T1000 (cell line): ENCODE measurements around the gene ADCY2.
"Not testable (repeated sequence)": the region's sequence is repeated elsewhere in the genome, so short reads cannot be mapped to it uniquely, and the experiment has no call there.

Experiments used
- DNase-seq: peaks from one replicate; lab custom pipeline; 2025; ENCODE audit warnings: mixed read lengths; lab: John Stamatoyannopoulos, UW

Gene ADCY2

DNA sequence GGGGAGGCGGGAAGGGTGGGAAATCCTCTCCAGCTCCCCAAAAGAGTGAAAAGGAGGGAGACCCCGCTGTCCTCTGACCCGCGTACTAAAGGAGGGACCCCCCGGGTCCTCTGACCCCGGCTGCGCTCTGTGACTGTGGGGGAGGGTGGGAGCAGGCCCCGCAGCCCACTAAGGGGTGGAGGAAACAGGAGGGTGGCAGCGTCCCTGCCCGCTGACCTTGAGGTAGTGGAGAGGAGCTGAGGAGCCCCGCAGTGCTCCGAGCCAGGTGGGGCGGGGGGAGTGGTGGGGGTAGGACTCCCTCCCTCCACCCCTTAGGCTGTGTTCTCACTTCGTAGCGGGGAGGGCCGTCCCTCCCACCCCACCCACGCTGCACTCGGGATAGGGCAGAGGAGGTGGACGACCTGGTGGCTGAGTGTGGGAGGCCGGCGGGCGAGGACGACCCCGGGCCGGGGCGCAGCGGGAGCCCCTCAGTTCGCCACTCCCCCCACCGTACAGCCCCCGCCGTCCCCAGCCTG is 449 bp upstream of the ADCY2 start:
- DNase-seq = no peak

DNA sequence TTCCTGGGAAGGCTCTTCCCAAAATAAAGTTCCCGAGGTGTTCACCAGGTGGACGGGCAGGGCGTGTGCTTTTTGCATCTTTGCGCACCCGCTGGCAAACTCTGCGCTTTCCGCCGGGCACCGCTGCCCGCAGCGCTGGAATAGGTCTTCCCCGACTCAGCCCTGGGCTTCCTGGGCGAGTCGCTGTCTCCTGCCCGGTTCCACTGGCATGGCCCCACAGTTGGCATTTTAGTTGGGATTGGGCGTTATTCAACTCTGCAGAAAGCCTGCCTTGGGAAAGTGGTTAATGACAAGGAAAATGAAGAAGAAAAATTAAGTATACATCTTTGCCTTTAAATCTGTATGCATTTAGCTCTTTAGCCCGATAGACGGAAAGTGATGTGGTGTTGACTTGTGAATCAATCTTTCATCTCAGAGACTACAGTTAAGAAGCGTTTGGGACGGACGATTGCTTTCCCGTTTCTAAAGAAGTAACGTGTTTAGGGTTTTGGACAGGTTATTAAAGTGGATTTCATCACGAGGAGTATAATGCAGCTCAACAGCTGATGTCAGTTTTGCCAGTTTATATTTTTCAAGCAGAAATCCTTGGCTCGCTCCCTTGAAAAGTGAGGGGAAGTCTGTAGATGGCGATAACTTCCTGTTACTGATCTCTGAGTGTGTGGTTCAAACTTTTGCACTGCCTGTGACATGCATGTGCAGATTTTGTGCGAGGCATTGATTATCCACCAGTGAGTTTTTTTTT is 946 bp downstream of the ADCY2 start:
- no peak for DNase-seq

DNA sequence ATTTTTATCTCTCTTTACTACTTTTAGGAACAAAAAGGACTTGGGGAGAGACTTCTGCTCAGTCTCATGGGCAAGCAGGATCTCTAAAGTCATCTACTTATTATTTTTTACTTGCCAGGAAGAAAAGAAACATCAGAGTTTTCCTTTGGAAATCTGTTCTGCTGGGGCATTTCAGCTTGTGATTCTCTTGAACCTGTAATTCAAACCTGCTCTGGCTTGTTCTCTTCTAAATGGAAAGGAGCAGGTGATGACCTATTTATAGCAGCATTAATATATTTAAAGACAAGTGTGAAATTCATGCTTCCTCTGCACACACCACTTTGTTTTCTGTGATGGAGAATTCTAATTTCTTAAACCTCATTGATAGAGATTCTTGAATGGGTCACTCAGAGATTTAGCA is 2.0 kb downstream of the ADCY2 start:
- DNase-seq = no peak

DNA sequence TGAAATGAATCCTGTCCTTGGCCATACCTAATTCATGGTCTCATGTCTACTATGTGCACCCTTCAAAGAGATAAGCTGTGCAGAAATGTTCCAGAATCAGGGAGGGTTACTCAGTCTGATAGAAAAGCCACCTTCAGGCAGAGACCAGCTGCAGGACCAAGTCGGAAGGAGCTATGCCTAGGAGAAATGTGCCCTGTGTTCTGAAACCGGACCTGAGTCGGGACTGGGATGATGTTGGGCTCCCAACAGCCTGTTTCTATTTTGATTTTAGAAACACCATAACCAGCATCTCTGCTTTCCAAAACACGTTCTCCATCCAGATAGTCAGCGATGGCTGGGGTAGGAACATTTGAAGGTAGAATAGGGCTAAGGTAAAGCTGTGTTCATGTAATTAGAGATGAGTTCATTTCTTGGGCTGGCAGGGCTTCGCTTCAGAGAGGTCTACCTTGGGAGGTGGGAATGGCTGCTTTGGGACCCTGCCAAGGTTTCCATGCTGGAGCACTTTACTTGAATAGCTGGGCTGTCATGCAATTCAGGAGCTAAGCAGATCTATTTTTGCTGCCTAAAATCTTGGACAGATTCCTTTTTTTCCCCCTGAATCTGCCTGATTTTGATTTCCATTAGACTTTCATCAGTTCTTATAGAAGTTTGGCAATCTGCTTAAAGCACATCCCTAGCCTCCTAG is 2.8 kb downstream of the ADCY2 start:
- no peak for DNase-seq

DNA sequence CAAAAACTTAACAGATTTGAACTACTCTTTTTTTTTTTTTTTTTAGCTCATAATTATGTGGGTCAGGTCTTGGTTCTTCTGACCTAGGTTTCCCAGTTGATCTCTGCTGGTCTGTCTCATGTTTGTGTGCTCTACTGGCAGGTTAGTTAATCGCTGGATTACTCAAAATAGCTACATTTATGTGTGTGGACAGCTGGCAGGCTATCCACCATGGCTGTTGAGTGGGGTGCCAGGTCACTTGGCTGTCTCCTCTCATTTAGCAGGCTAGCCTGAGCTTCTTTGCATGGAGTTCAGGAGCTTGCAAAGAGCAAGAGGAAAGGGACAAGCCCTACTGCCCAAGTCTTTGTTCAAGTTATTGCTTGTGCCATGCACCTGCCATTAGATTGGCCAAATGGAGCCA is 9.3 kb downstream of the ADCY2 start:
- no peak for DNase-seq

DNA sequence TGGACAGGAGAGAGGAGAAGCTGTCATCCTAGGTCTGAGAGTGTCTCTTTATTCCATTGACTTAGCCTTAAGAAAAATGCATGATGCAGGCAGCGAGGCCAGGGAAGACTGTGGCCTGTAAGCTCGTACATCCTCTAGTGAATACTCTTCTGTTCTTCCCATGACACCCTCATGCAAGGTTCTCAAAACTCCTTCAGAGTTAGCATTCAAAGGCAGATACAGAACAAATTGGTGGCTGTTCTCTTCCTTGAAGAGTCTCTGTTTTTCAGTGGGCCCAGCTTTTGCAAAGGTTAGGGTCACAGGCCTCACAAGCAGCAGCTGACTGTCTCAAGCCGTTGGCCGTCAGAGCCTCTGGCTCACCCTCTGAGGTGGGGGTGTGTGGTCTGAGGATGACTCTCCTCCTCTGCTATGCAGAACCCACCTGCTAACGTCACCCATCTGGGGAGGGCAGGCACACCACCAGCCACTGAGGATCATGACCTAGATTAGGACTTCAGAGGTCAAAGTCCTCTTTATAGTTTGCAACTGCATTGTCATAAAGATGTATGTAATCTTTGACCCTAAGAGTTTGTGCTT is 15.1 kb downstream of the ADCY2 start:
- DNase-seq = no peak

DNA sequence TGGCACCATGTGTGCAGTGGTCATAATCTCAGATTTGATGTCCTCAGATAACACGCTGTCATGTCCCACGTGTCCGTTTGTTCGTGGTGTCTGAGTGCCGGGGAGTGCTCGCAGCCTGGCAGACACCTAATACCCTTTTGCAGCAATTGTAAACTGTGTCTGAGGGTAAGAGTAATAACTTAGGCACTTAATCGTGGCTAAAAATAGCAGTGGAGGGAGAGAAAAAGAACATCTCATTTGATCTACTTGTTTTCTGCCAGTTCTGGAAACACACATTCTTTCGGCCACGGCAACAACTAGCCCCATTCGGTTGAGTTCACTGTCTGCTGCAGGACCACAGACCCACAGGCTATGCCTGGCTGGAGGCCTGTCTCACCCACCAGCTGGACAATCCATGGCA is 16.5 kb downstream of the ADCY2 start:
- DNase-seq = no peak

DNA sequence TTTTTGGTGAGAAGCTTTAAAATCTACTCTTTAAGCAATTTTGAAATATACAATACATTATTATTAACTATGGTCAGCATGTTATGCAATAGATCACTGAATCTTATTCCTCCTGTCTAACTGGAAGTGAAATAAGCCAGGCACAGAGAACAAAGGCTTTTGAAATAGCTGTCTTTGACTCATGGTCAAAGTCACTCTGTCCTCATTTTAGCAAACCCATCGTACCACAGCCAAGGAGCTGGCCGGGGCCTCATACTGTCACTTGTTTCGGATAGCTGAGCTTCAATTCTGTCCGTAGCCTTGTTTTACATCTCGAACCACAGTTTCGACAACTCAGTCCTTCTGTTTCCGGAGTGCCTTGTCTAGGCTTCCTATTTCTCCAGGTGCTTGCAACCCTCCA is 19.2 kb downstream of the ADCY2 start:
- DNase-seq = no peak

DNA sequence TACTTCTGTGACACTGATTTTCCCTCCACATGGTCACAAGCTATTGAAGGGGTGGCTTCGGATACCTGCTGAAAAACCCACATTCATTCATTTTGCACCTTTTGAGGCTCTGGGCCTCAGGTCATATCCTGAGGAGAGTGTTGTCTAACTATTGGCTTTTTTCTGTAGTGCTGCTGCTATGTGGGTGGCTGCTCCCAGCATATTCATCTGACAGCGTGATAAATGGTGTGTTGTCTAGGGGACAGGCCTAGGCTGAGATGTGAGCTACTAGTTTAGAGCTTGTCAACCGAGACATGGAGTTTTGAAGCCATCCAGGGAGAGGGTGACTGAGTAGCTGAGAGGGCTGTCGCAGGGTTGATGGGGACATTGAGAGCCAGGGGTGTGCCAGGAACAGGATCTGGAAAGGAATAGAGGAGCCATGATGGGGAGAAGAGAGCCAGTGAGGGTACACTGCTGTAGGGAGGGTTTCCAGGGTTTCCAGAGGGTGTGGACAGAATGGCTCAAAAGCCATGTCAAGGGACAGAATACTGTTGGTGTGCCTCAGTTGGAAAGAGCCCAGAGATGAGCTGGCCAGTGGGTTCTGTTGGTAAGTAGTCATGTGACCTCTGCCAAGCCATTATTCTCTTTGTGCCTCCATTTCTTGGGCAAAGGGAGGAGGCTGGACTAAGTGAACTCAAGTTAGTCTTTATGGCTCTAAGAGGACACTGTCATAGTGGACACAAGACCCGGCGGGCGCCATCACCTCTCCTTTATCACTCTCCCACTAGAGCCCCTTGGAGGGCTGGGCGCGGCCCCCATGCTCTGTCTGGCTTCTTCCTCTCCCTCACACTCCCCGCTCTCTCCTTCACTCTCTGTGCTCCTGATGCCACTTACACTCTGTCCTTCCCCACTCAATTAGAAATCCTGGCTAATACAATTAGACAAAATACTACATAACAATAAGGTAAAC is 19.9 kb downstream of the ADCY2 start:
- DNase-seq = no peak

DNA sequence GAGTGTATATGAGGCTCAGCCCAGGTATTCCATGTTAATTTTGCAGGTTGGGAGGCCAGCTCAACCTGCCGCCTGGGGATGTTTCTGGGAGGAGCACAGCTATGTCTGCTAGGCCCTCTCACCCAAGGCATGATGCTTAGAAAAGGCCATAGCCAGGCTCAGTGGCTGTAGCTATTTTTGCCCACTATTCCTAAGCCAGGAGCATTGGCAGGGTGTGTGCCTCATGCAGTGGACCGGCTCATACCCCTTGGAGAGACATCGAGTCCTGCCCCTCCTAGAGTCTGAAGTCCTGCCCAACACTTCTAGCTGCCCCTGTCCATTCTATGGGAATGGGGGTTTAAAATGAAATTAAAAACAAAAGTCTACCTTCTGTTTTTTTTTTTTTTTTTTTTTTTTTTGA is 22.3 kb downstream of the ADCY2 start:
- no peak for DNase-seq

DNA sequence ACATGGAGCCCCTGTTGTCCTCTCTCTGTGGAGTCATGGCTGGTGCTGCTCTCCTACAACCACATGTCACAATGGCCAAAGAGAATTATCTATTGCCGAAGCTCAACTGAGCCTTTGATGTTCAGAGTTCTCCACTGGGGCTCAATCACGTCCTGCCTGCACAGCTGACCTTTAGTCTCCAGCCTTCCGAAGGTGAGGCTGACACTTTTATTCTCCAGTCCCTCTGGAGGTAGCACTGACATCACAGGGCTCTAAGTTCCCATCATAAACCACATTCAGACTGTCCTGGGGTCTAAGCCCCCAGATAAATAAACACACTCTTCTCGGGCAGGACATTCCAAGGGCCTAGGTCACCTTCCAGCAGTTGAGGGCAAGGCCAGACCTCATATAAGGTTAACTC is 23.4 kb downstream of the ADCY2 start:
- DNase-seq = no peak

DNA sequence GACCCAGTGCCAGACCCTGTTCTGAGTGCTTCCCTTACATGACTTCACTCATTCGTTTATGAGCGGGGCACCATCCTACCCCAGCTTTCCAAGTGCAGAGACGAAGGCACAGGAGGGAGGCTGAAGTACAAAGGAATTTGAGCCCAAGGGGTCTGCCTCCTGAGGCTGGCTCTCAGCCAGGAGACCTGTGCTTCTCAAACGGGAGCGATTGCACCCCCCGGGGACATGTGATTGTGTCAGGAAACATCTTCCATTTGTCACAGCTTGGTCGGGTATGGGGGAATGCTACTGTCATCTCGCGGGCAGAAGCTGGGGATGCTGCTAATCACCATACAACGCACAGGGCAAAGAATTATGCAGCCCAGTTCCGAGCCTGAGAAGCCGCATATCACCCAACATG is 23.9 kb downstream of the ADCY2 start:
- DNase-seq = no peak

DNA sequence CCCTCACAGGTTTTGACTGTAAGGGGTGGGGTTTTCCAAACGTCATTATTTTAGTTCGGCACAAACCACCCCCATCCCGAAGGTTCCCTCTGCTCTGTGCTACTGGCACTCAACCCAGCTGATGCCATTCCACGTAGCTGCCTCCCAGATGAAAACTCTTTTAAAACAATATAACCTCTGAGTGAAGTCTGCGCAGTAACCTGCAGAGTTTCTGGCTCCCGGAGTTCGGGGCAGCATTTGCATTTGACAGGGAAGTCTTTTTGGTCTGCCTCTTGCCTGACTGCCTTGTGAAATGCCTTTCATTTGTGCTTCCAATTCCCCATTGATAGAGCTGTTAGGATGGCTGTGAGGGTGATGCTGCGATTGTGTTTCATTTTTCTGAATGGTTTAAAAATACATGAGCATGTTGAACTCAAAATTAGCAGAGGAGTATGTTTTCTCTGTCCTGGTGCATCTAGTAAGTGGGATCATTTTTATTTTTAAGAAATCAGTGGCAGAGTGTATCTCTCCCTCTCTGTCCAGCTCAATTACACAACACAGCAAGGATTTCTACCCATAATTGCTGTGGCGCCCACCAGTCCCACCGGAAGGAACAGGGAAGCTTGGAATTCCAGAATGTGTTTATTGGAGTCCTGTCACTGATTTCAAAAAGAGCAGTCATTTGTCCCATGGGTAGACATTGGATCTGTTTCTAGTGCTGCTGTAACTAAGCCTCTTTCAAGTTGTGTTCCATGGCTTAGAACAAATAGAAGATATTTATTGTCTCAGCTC is 24.8 kb downstream of the ADCY2 start:
- no peak for DNase-seq

DNA sequence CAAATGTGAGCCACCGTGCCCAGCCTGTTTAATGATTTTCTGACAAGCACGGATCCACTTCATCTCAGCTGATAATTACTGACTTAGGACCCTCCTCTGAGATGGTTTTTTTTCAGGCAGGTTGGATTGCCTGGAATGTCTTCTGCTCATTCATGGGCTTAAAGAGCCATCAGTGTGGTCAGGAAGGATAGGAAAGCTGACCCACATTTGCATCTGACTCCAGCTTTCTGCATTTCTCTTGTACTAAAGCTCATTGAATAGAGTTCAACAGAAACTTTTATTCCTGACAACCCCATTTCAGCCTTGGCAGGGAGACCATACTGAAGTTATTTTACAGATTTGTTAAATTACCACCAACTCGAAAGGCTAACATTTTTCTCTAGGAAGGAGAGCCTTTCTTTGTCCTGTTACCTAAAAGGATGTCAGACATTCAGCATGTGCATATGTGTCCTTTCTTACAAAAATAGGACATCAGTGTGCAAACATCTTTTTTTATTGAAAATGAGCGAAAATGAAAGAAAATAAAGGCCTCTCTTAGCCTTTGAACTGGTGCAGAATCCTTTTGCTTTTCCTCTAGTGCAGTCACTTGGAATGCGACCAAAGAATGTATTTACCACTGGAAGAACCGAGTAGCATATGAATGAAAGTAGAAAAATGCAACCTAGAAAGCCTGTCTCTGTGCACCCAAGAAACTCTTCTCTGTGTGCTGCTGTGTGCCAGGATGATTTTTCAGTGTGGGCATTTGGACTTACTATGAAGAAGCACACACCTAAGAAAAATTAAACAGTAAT is 26.6 kb downstream of the ADCY2 start:
- DNase-seq = no peak

DNA sequence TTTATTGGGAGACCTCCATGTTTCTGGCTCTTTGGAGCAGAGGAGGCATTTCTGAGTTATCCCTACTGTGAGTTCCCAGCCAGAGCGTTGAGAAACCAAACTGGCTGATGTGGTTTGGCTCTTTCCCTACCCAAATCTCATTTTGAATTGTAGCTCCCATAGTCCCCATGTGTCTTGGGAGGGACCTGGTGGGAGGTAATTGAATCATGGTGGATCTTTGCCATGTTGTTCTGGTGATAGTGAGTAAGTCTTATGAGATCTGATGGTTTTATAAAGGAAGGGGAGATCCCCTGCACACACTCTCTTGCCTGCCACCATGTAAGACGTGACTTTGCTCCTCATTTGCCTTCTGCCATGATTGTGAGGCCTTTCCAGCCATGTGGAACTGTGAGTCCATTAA is 27.3 kb downstream of the ADCY2 start:
- not testable (repeated sequence) for DNase-seq

DNA sequence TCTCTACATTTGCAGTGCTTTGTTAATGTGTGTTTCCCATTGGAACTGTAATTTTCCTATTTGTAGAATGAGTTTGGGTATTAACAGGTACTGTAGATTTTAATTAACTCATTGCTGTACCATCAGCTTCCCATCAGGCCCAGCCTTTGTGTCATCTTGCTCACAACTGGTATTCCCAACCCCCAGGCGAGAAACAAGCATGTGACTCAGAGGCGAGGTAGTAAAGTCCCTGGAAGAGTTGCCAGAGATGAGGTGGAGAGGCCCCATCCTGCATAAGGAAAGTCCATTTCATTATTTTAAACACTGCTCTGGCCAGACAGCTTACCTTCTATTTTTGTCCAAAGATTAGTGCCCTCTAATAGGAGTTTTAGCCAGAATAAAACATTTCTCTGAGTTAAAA is 29.9 kb downstream of the ADCY2 start:
- DNase-seq = no peak

DNA sequence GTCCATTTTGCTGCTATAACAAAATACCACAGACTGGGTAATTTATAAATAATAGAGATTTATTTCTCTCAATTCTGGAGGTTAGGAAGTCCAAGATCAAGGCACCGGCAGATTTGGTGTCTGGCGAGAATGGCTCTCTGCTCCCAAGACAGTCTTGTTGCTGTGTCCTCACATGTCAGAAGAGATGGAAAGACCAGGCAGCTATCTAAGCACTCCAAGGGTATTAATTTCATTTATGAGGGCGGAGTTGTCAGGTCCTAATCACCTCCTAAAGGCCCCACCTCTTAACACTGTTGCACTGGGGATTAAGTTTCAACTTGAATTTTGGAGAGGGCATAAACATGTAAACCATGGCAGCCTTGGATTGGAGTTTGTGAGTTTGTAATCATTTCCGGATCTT is 30.3 kb downstream of the ADCY2 start:
- DNase-seq = no peak

DNA sequence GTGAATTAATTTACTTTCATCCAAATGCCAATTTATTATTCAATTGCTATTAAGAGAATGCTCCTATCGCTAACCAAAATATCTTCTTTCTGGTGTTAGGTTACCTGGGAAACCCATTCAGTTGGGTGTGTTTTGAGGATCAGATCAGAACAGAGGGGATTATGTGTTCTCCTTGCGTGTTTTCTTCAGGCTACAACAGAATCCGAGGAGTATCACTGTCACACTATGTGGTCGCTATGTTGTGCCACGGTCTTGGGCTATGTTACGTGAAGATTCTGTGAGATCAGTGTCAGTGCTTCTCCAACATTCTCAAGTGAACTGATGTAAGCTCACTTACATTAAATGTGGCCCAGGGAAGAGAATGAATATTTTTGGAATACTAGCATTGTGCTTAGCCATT is 39.0 kb downstream of the ADCY2 start:
- no peak for DNase-seq

DNA sequence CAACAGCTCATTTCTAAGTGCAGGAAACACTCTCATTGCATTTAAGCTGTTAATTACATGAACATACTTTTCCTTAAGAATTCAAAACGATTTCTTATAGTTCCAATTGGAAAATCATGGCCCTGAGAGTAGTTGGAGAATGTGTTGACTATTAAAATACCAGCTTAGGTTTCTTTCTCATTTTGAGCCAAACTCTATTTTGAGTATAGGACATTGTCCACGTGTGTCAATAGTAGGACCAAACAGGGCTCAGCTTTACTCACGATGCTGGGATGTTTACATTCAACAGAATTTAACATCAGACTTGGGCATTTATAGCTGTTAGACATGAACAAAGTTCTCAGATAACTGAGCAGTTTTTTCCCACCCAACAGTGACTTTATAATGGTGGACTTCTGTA is 39.6 kb downstream of the ADCY2 start:
- no peak for DNase-seq

DNA sequence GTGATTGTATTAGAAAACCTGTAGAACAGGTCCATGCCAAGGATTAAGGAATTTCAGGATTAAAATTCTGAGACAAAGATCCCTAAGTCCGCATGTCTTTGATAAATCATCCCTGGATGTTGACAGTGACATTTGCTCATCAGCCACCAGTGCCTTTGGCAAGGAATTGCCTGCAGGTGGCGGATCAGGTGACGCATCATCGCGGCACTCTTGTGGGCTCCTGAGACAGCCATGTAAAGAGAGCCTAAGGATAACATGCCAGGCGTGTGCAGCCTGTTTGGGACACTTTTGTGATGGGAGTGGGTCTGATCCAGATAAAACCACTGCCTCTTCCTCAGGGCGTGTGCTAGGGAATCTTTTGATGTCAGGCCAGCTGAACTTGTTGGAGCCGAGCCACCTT is 40.6 kb downstream of the ADCY2 start:
- no peak for DNase-seq

DNA sequence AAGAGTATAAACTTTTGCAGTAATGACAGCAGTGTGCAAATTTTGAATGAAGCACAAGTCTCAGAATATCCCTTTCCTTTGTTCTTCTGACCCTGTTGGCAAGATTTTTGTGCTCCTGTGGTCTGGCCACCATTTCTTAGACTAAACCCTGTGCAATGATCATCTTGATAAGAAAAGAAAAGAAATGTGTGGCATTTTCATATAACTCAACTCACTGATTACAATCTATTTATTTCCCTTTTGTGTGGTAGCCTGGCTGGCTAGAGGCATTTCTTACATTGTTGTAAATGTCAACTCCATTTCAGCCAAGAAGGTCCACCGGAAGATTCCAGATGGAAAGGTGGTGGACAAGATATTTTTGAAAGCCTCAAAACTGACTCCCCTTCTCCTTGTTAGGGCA is 41.9 kb downstream of the ADCY2 start:
- DNase-seq = no peak
